Measurements from ENCODE around the gene ZXDC. TPM values are rescaled to one million over a fixed set of nuclear protein-coding genes. Genes with fewer than 3 reads are reported as not detected.

The ZXDC gene
- total and polyA plus RNA-seq, 2 donors (not counting 1 experiment from before 2014, with no cell fraction given): 38.9 to 70.9 TPM

GRCh38 chr3:126390751-126391150 lies 84.9 kb downstream of the ZXDC start:
- Histone ChIP-seq H3K27ac (ENCODE audit: low read length in 2 of 2) (no peak overlapping the region), H3K4me3 (ENCODE audit: control extremely low read depth in 1 of 5, extremely low read depth in 1 of 5, insufficient read depth in 1 of 5, low read depth in 2 of 5, low read length in 4 of 5) (no peak overlapping the region), H3K27me3 (replicated peaks in 1 of 4; ENCODE audit: control extremely low read depth in 1 of 4, control insufficient read depth in 3 of 4, insufficient read depth in 4 of 4, low read length in 3 of 4) (peaks cover 0 to 33% (median 7%) of the 10 kb centered on the region in 4 experiments), H3K9me3 (ENCODE audit: control extremely low read depth in 1 of 3, control insufficient read depth in 2 of 3, insufficient read depth in 1 of 3, low read length in 2 of 3) (no peaks in the 10 kb centered on the region), H3K36me3 (replicated peaks in 1 of 2; ENCODE audit: control extremely low read depth in 1 of 2, control insufficient read depth in 1 of 2, extremely low read depth in 1 of 2, insufficient read depth in 2 of 2, low read length in 1 of 2) (no peaks in the 10 kb centered on the region), H3K4me1 (ENCODE audit: control insufficient read depth in 2 of 2, insufficient read depth in 2 of 2, low read length in 2 of 2) (peaks cover 8 to 17% of the 10 kb centered on the region in 2 donors), H3K79me2 (ENCODE audit: control insufficient read depth, insufficient read depth, low read length) (no peaks in the 10 kb centered on the region), H2AFZ (ENCODE audit: insufficient read depth, low read depth, low read length, poor library complexity, severe bottlenecking) (no peak overlapping the region), H4K20me1 (ENCODE audit: control insufficient read depth, insufficient read depth, low read length, poor library complexity, severe bottlenecking) (no peaks in the 10 kb centered on the region), H3K9ac (ENCODE audit: low read length) (no peak overlapping the region), H3K4me2 (replicated peaks; ENCODE audit: low read depth, low read length, poor library complexity, severe bottlenecking) (no peak overlapping the region)
- intact Hi-C loops (cut with micrococcal nuclease): no loop called here
- H3K9me3 Mint-ChIP-seq (ENCODE audit: insufficient read depth): no peaks in the 10 kb centered on the region
- POLR2A ChIA-PET: no interaction called here
- H3K27ac Mint-ChIP-seq: no peak overlapping the region
- CTCF ChIA-PET: interaction anchor here (0.7 to 0.8 kb wide), 2 partner anchors 24 to 106 kb away, joined by 3 read pairs; no protein-coding TSS in a partner anchor
- ATAC-seq (ENCODE audit: low read depth) (no peak), DNase-seq (no peak)
- H3K27me3 Mint-ChIP-seq: peaks cover 61% of the 10 kb centered on the region
- H3K4me3 Mint-ChIP-seq: no peak overlapping the region
- 71% methylated on average over 4 of the region's 4 CpGs for WGBS (ENCODE audit: insufficient coverage)
- H3K4me1 Mint-ChIP-seq: peaks cover 23% of the 10 kb centered on the region
- TF ChIP-seq EZH2 (IDR thresholded peaks at IDR 0.05; ENCODE audit: borderline replicate concordance, insufficient read depth, low read depth, low read length, poor library complexity, severe bottlenecking) (no peak), CTCF (IDR thresholded peaks at IDR 0.05) (no peak)

- CTCF ChIA-PET: interaction anchor here (0.8 to 3.1 kb wide), 2 partner anchors 23 to 256 kb away, joined by 3 to 16 read pairs; no protein-coding TSS in a partner anchor
- no peaks in the 10 kb centered on the region for H4K20me1 ChIP-seq (ENCODE audit: control insufficient read depth, insufficient read depth, low read length, poor library complexity, severe bottlenecking)
- peaks cover 8 to 17% of the 10 kb centered on the region in 2 donors for H3K4me1 ChIP-seq (ENCODE audit: control insufficient read depth in 2 of 2, insufficient read depth in 2 of 2, low read length in 2 of 2)
- no peak overlapping the region for H3K9ac ChIP-seq (ENCODE audit: low read length)
- H3K9me3 Mint-ChIP-seq (ENCODE audit: insufficient read depth): no peaks in the 10 kb centered on the region
- H2AFZ ChIP-seq (ENCODE audit: insufficient read depth, low read depth, low read length, poor library complexity, severe bottlenecking): no peak overlapping the region
- H3K4me3 Mint-ChIP-seq: no peak overlapping the region
- H3K27ac ChIP-seq (ENCODE audit: low read length in 2 of 2): no peak overlapping the region
- no peaks in the 10 kb centered on the region for H3K79me2 ChIP-seq (ENCODE audit: control insufficient read depth, insufficient read depth, low read length)
- intact Hi-C loops (cut with micrococcal nuclease): no loop called here
- ATAC-seq (ENCODE audit: low read depth) (no peak), DNase-seq (no peak)
- 86% methylated on average over 12 of the region's 15 CpGs for WGBS (ENCODE audit: insufficient coverage)
- H3K9me3 ChIP-seq (ENCODE audit: control extremely low read depth in 1 of 3, control insufficient read depth in 2 of 3, insufficient read depth in 1 of 3, low read length in 2 of 3): no peaks in the 10 kb centered on the region
- H3K4me1 Mint-ChIP-seq: peaks cover 23% of the 10 kb centered on the region
- H3K27me3 Mint-ChIP-seq: peaks cover 61% of the 10 kb centered on the region
- no peak overlapping the region for H3K27ac Mint-ChIP-seq
- POLR2A ChIA-PET: no interaction called here
- no peaks in the 10 kb centered on the region for H3K36me3 ChIP-seq (replicated peaks in 1 of 2; ENCODE audit: control extremely low read depth in 1 of 2, control insufficient read depth in 1 of 2, extremely low read depth in 1 of 2, insufficient read depth in 2 of 2, low read length in 1 of 2)
- no peak overlapping the region for H3K4me3 ChIP-seq (ENCODE audit: control extremely low read depth in 1 of 5, extremely low read depth in 1 of 5, insufficient read depth in 1 of 5, low read depth in 2 of 5, low read length in 4 of 5)
- H3K27me3 ChIP-seq (replicated peaks in 1 of 4; ENCODE audit: control extremely low read depth in 1 of 4, control insufficient read depth in 3 of 4, insufficient read depth in 4 of 4, low read length in 3 of 4): peaks cover 0 to 33% (median 7%) of the 10 kb centered on the region in 4 experiments
- no peak for TF ChIP-seq EZH2 (IDR thresholded peaks at IDR 0.05; ENCODE audit: borderline replicate concordance, insufficient read depth, low read depth, low read length, poor library complexity, severe bottlenecking)
- no peak for TF ChIP-seq CTCF (IDR thresholded peaks at IDR 0.05)
- H3K4me2 ChIP-seq (replicated peaks; ENCODE audit: low read depth, low read length, poor library complexity, severe bottlenecking): no peak overlapping the region
These were observed 85.5 kb downstream of the ZXDC start for GRCh38 chr3:126390201-126390600.
